A549 (cell line): Measurements from ENCODE around the gene TTBK2. TPM values are rescaled to one million over a fixed set of nuclear protein-coding genes. Genes with fewer than 3 reads are reported as not detected.

Experiments
- ATAC-seq, 2 experiments: fragments of 200-7000 bp in 1 of 2; fragments of >200 bp in 1 of 2; cut with Nextera tagmentation in 1 of 2; cut with Tn5 transposase in 1 of 2; 3 replicates each; pipeline versions ENCODE4 v1.8.0 to v1.9.1; 2018 to 2020; ENCODE audit warnings: mild to moderate bottlenecking in 1 of 2, moderate library complexity in 1 of 2
- CTCF ChIA-PET: fragments of 300-600 bp; sonication (Branson Sonifier 250); formaldehyde crosslinking; extraction: SDS; loops from one replicate; lab custom pipeline; 2021; ENCODE audit warnings: antibody characterized with exemption, inconsistent platforms; lab: Yijun Ruan, JAX
- POLR2A ChIA-PET: fragments of 350-600 bp; formaldehyde crosslinking; extraction: SDS; loops from one replicate; lab custom pipeline; 2021; ENCODE audit warnings: antibody characterized with exemption, inconsistent platforms; lab: Yijun Ruan, JAX
- DNase-seq, 2 experiments: peaks; one replicate each; pipeline versions ENCODE4 v3.0.0 to v3.0.0-alpha.2; 2011 to 2016; ENCODE audit warnings: low read depth in 1 of 2, low spot score in 1 of 2
- FAIRE-seq: peaks from 2 replicates; lab custom pipeline; 2011; peaks lifted over from hg19 to GRCh38; lab: Jason Lieb, UNC
- H3K27ac ChIP-seq, 2 experiments: fragments of >200 bp; sonication (Bioruptor Twin); formaldehyde crosslinking; 3 replicates each; pipeline ENCODE4 v1.5.1; 2016 to 2017
- H3K4me1 ChIP-seq: fragments of >200 bp; sonication (Bioruptor Twin); formaldehyde crosslinking; 3 replicates; pipeline ENCODE4 v1.6.1; 2016
- H3K4me2 ChIP-seq: fragments of >200 bp; sonication (Bioruptor Twin); formaldehyde crosslinking; 3 replicates; pipeline ENCODE4 v1.6.1; 2016
- H3K4me3 ChIP-seq: fragments of >200 bp; sonication (Bioruptor Twin); formaldehyde crosslinking; 3 replicates; pipeline ENCODE4 v1.5.1; 2016
- H3K9me3 ChIP-seq: fragments of >200 bp; sonication (Bioruptor Twin); formaldehyde crosslinking; 3 replicates; pipeline ENCODE4 v1.6.1; 2016
- BHLHE40 ChIP-seq: IDR thresholded peaks from 2 replicates; pipeline ENCODE4 v1.6.1; 2012; ENCODE audit warnings: low read depth, low read length, inconsistent platforms
- CBX2 ChIP-seq: fragments of 200-600 bp; sonication (generic); IDR thresholded peaks from 2 replicates; pipeline ENCODE4 v1.6.1; 2016; ENCODE audit warnings: low read depth, mild to moderate bottlenecking, borderline replicate concordance
- CBX8 ChIP-seq: fragments of 200-600 bp; sonication (generic); IDR thresholded peaks from 2 replicates; pipeline ENCODE4 v1.6.1; 2016
- CEBPB ChIP-seq, 2 experiments: fragments of >200 bp in 1 of 2; sonication (Bioruptor Twin) in 1 of 2; formaldehyde crosslinking in 1 of 2; IDR thresholded peaks; 2 replicates each; pipeline ENCODE4 v1.6.1; 2012 to 2016
- CHD2 ChIP-seq: fragments of 150-350 bp; IDR thresholded peaks from 2 replicates; pipeline ENCODE4 v1.6.1; 2014; ENCODE audit warnings: low read length; ENCODE audit not compliant: partially characterized antibody
- CHD4 ChIP-seq: fragments of 200-600 bp; sonication (generic); IDR thresholded peaks from 2 replicates; pipeline ENCODE4 v1.6.1; 2016; ENCODE audit warnings: antibody characterized with exemption, mild to moderate bottlenecking, borderline replicate concordance
- EHF ChIP-seq: fragments of 250-450 bp; sonication (Bioruptor Pico); IDR thresholded peaks from 2 replicates; pipeline ENCODE4 v1.5.0; 2020; ENCODE audit warnings: mild to moderate bottlenecking
- ELK1 ChIP-seq: fragments of 150-350 bp; IDR thresholded peaks from 2 replicates; pipeline ENCODE4 v1.6.1; 2014; ENCODE audit warnings: low read depth, mild to moderate bottlenecking, low read length
- ESRRA ChIP-seq: fragments of 150-350 bp; IDR thresholded peaks from 2 replicates; pipeline ENCODE4 v1.6.1; 2014; ENCODE audit warnings: mild to moderate bottlenecking, low read length, borderline replicate concordance
- FOXS1 ChIP-seq: fragments of 250-450 bp; sonication (Bioruptor Pico); IDR thresholded peaks from 2 replicates; pipeline ENCODE4 v1.5.0; 2020; ENCODE audit warnings: mild to moderate bottlenecking, moderate library complexity
- GATA3 ChIP-seq: IDR thresholded peaks from 2 replicates; pipeline ENCODE4 v1.6.1; 2012; ENCODE audit warnings: borderline replicate concordance
- HES2 ChIP-seq: fragments of >200 bp; sonication (Bioruptor Twin); formaldehyde crosslinking; IDR thresholded peaks from 2 replicates; pipeline ENCODE4 v1.6.1; 2016
- HEYL ChIP-seq: fragments of 250-450 bp; sonication (Bioruptor Pico); IDR thresholded peaks from 2 replicates; pipeline ENCODE4 v1.8.0; 2021; ENCODE audit warnings: mild to moderate bottlenecking, moderate library complexity
- HOXA7 ChIP-seq: fragments of 250-450 bp; sonication (Bioruptor Pico); IDR thresholded peaks from 2 replicates; pipeline ENCODE4 v1.5.0; 2020; ENCODE audit warnings: mild to moderate bottlenecking, moderate library complexity
- HOXB13 ChIP-seq: fragments of 250-450 bp; sonication (Bioruptor Pico); IDR thresholded peaks from 2 replicates; pipeline ENCODE4 v1.5.0; 2020; ENCODE audit warnings: low read depth, mild to moderate bottlenecking, moderate library complexity
- HOXB5 ChIP-seq: fragments of 250-450 bp; sonication (Bioruptor Pico); IDR thresholded peaks from 2 replicates; pipeline ENCODE4 v1.5.0; 2020; ENCODE audit warnings: mild to moderate bottlenecking, moderate library complexity
- JUN ChIP-seq, 2 experiments: fragments of >200 bp; sonication (Bioruptor Twin); formaldehyde crosslinking; IDR thresholded peaks; 2 replicates in 1 of 2; 3 replicates in 1 of 2; pipeline ENCODE4 v1.6.1; 2016 to 2017
- JUNB ChIP-seq: fragments of >200 bp; sonication (Bioruptor Twin); formaldehyde crosslinking; IDR thresholded peaks from 2 replicates; pipeline ENCODE4 v1.6.1; 2016
- KDM1A ChIP-seq: fragments of 200-600 bp; sonication (generic); IDR thresholded peaks from 2 replicates; pipeline ENCODE4 v1.6.1; 2016; ENCODE audit warnings: low read depth, mild to moderate bottlenecking
- KDM5A ChIP-seq: fragments of 200-600 bp; sonication (generic); IDR thresholded peaks from 2 replicates; pipeline ENCODE4 v1.6.1; 2016; ENCODE audit warnings: antibody characterized with exemption, mild to moderate bottlenecking
- MAZ ChIP-seq: fragments of 150-350 bp; IDR thresholded peaks from 2 replicates; pipeline ENCODE4 v1.6.1; 2014; ENCODE audit warnings: antibody characterized with exemption, low read depth, low read length, borderline replicate concordance
- MYC ChIP-seq: IDR thresholded peaks from 2 replicates; pipeline ENCODE4 v1.6.1; 2012; ENCODE audit warnings: mild to moderate bottlenecking, inconsistent platforms, low read length, improper control_type of control experiment, borderline replicate concordance
- NFE2L2 ChIP-seq: fragments of 150-350 bp; conservative IDR thresholded peaks from 2 replicates; pipeline ENCODE4 v1.6.1; 2014; ENCODE audit warnings: low read length
- NPAS2 ChIP-seq: fragments of 250-450 bp; sonication (Bioruptor Pico); IDR thresholded peaks from 2 replicates; pipeline ENCODE4 v1.8.0; 2022; ENCODE audit warnings: mild to moderate bottlenecking, moderate library complexity, borderline replicate concordance
- NR3C1 ChIP-seq: fragments of >200 bp; sonication (Bioruptor Twin); formaldehyde crosslinking; IDR thresholded peaks from 3 replicates; pipeline ENCODE4 v1.6.1; 2017
- PBX3 ChIP-seq: IDR thresholded peaks from 2 replicates; pipeline ENCODE4 v1.6.1; 2012
- POLR2AphosphoS2 ChIP-seq: conservative IDR thresholded peaks from 2 replicates; pipeline ENCODE4 v1.6.1; 2012; ENCODE audit warnings: low read length, improper control_type of control experiment, inconsistent platforms
- REST ChIP-seq: fragments of 200-600 bp; sonication (generic); IDR thresholded peaks from 2 replicates; pipeline ENCODE4 v1.6.1; 2016; ENCODE audit warnings: antibody characterized with exemption, mild to moderate bottlenecking, moderate library complexity
- RFX5 ChIP-seq: fragments of 450-650 bp; IDR thresholded peaks from 2 replicates; pipeline ENCODE4 v1.7.1; 2014; ENCODE audit warnings: antibody characterized with exemption, mild to moderate bottlenecking, moderate library complexity
- SMC3 ChIP-seq: fragments of >200 bp; sonication (Bioruptor Twin); formaldehyde crosslinking; IDR thresholded peaks from 3 replicates; pipeline ENCODE4 v1.6.1; 2018; ENCODE audit warnings: inconsistent platforms
- SREBF2 ChIP-seq: fragments of 450-650 bp; IDR thresholded peaks from 2 replicates; pipeline ENCODE4 v1.6.1; 2014; ENCODE audit warnings: mild to moderate bottlenecking, moderate library complexity
- TP53 ChIP-seq: fragments of 250-450 bp; sonication (Bioruptor Pico); IDR thresholded peaks from 2 replicates; pipeline ENCODE4 v1.5.0; 2021; ENCODE audit warnings: mild to moderate bottlenecking, moderate library complexity
- ZNF302 ChIP-seq: fragments of 250-450 bp; sonication (Bioruptor Pico); IDR thresholded peaks from 2 replicates; pipeline ENCODE4 v1.9.0; 2021; ENCODE audit warnings: inconsistent platforms, mild to moderate bottlenecking, moderate library complexity
- WGBS: methylation state at CpG from one replicate; pipeline ENCODE4 v1.1.6; 2017; ENCODE audit errors: missing lambda C conversion rate; 5-methylcytosine and 5-hydroxymethylcytosine counted together
- polyA plus RNA-seq, 4 experiments: library from polyadenylated mRNA; depleted of rRNA in 3 of 4; stranded (reverse); fragments of >200 nt; fragmentation: RNase III in 1 of 4; extraction: RNeasy Plus Mini Kit Qiagen cat#74134 plus additional on column Dnase treatment in 1 of 4; gene quantifications; 2 replicates in 3 of 4; 3 replicates in 1 of 4; pipeline ENCODE4 v1.2.3, GENCODE V29; 2011 to 2017

The TTBK2 gene
- polyA plus RNA-seq, 2 of the 4 experiments (the other 2 are of a cell fraction), result 2.3 to 5.6 TPM

DNA sequence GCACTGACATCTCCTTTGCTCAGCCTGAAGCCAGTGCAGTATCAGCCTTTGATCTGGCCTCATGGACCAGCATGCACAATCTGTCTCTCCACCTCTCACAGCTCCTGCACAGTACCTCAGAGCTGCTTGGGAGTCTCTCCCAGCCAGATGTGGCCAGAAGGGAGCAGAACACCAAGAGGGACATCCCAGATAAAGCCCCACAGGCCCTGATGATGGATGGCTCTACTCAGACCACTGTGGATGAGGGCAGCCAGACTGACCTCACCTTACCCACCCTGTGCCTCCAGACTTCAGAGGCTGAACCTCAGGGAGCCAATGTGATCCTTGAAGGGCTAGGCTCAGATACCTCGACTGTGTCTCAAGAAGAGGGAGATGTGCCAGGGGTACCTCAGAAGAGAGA lies 228.0 kb downstream of the TTBK2 start:
- Histone ChIP-seq H3K9me3 (no peaks in the 10 kb centered on the region), H3K4me3 (no peak overlapping the region), H3K4me1 (no peaks in the 10 kb centered on the region), H3K4me2 (no peak overlapping the region), H3K27ac (no peak overlapping the region)
- no peak for ATAC-seq
- no peak for FAIRE-seq
- TF ChIP-seq MAZ (no peak), KDM5A (no peak), HOXB5 (CRISPR knock-in tag) (no peak), ELK1 (no peak), JUNB (no peak), BHLHE40 (no peak), PBX3 (no peak), NR3C1 (no peak), CHD2 (no peak), RFX5 (no peak), KDM1A (no peak), HOXB13 (no peak), CEBPB (IDR thresholded peaks at IDR 0.05) (no peak), NFE2L2 (no peak), ESRRA (no peak), CBX8 (no peak), CBX2 (no peak), CHD4 (no peak)
- DNase-seq, result no peak
- WGBS, result 64% methylated on average over 1 of the region's 1 CpG
- ChIA-PET POLR2A (no interaction called here), CTCF (interaction anchor here (0.8 kb wide), 1 partner anchor 16 kb away, joined by 3 read pairs; no protein-coding TSS in a partner anchor)

GRCh38 chr15:42691770-42692169 lies 228.8 kb downstream of the TTBK2 start:
- Histone ChIP-seq H3K4me2 (no peak overlapping the region), H3K9me3 (no peaks in the 10 kb centered on the region), H3K4me3 (no peak overlapping the region), H3K27ac (no peak overlapping the region), H3K4me1 (no peaks in the 10 kb centered on the region)
- TF ChIP-seq ZNF302 (CRISPR knock-in tag) (no peak), SMC3 (no peak), KDM1A (no peak), TP53 (CRISPR knock-in tag) (no peak), MYC (no peak), HEYL (CRISPR knock-in tag) (no peak), REST (no peak), HOXA7 (CRISPR knock-in tag) (no peak), EHF (CRISPR knock-in tag) (no peak), NPAS2 (CRISPR knock-in tag) (no peak), SREBF2 (no peak), FOXS1 (CRISPR knock-in tag) (no peak), JUN (IDR thresholded peaks at IDR 0.05) (no peak), GATA3 (no peak), POLR2AphosphoS2 (no peak), MAZ (no peak), HES2 (no peak)
- WGBS, result 86% methylated on average over 7 of the region's 9 CpGs
- CTCF ChIA-PET, result no interaction called here
- no peak for ATAC-seq
- DNase-seq, result no peak
- no peak for FAIRE-seq
- POLR2A ChIA-PET, result no interaction called here
